Measurements from ENCODE around the gene SNX17.
"Not testable (repeated sequence)": the region's sequence is repeated elsewhere in the genome, so short reads cannot be mapped to it uniquely, and the experiment has no call there.

Gene SNX17

DNA sequence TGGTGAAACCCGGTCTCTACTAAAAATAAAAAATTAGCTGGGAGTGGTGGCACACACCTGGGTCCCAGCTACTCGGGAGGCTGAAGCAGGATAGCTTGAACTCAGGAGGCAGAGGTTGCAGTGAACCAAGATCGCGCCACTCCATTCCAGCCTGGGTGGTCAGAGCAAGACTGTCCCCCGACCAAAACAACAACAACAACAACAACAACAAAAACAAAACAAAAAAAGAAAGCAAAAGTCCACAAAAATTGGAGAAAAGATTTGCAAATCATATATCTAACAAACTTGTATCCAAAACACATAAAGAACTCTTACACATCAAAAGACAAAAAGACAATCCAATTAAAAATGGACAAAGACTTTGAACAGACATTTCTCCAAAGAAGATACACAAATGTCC, 28.5 kb downstream of the SNX17 start:
- DNase-seq (ENCODE audit: low spot score), result no peak

DNA sequence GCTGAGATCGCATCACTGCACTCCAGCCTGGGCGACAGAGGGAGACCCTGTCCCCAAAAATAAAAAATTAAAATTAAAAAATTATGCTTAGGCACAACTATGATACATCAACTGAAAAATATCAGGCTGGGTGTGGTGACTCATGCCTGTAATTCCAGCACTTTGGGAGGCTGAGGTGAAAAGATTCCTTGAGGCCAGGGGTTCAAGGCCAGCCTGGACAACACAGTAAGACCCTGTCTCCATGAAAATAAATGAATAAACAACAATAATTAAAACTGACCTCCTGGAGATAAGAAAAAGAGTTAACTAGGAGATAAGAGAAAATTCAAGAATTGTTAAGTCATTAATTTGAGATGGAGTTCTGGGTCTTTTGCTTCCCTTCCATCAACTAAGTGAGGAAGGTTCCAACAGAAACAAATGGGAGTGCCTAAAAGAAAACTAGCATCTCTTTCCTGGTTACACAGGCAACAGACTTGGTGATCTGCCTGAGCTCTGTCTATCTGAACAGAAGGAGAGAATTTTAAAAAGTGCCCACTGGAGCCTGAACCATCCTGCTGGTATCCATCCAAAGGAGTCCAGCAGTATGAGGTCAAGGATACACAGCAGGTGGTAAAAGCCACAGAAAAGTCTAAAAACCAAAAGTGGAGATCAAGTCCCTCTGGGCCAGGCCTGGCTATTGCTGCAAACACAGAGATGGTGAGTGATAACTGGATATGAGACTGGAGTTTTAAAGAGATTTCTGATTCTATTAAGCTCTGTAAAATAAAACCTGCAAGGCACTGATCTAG, 30.1 kb downstream of the SNX17 start:
- no peak for DNase-seq (ENCODE audit: low spot score)

DNA sequence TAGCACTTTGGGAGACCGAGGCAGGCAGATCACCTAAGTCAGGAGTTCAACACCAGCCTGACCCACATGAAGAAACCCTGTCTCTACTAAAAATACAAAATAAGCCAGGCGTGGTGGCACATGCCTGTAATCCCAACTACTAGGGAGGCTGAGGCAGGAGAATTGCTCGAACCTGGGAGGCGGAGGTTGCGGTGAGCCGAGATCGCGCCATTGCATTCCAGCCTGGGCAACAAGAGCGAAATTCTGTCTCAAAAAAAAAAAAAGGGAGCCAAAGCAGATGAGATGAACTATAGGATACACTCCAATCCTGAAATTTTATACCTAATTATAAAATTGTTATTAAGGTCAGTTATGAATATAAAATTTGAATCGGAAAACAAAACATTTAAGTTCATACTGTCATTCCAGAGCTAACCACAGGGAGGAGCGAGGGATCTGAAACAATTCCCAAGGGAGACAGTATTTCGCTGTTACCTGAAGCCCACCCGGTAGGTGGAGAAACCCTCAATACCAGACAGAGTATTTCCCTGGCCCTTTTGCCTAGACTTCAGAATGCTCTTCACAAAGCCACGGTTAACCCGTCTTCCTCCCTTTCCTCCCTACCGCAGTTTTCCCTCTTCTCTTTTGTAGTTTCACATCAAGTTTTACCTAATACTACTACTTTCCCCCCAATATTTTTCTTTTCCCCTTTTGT, 37.5 kb downstream of the SNX17 start:
- DNase-seq (ENCODE audit: low spot score), result peak; percentile 59

GRCh38 chr2:27408601-27409320, 38.3 kb downstream of the SNX17 start:
- DNase-seq (ENCODE audit: low spot score), result no peak

- DNase-seq (ENCODE audit: low spot score), result peak; percentile 70
Measured at GRCh38 chr2:27409321-27410073, 39.1 kb downstream of the SNX17 start, which contains the start of gene PPM1G. PPM1G (minus strand) TSS chr2:27409591; CDS start chr2:27409422, 169 bp downstream.

DNA sequence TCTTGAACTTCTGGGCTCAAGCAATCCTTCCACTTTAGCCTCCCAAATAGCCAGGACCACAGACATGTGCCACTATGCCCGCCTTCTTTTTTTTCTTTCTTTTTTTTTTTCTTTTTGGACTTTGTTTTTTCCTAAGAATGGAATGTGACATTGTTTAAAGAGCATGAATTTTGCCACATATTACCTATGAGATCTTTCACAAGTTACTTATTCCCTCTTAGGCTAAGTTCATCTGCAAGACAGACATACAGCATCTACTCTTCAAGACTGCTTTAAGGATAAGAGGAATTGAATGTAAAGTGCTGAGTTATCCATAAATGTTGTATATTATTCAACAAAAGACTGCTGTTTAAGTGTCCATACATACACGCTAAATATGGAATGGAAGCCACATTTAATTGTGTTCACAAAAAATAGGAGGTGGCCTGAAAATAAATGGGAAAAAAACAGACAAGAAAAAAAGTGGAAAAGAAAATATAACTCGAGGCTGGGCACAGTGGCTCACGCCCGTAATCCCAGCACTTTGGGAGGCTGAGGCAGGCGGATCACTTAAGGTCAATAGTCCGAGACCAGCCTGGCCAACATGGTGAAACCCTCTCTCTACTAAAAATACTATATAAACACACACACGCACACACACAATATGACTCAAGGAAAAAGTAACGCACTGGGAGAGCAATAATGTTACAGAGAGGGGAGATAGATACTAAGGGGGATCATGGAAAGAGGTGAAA, 42.2 kb downstream of the SNX17 start:
- DNase-seq (ENCODE audit: low spot score), result no peak

- DNase-seq (ENCODE audit: low spot score), result no peak
Measured at GRCh38 chr2:27416151-27416550, 45.7 kb downstream of the SNX17 start.

DNA sequence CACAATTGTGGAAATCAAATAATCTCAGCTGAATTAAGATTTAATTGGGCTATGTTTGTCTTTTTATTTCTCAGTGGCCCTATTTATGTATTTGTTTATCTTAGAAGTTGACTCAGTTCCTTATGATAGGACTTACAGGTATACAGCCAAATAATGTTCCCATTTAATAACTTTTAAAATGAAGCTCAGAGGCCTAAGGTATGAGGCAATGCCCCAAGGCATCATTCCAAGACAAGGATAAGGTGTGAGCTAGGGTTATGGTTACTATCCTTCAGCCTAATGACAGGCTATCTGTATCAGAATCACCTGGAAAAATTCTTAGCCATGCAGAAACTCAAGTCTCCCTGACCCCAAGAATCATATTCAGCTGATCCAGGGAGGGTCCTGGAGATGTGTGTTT, 50.6 kb downstream of the SNX17 start:
- no peak for DNase-seq (ENCODE audit: low spot score)

- DNase-seq (ENCODE audit: low spot score), result no peak
Measured at GRCh38 chr2:27421660-27422250, 51.3 kb downstream of the SNX17 start.

DNA sequence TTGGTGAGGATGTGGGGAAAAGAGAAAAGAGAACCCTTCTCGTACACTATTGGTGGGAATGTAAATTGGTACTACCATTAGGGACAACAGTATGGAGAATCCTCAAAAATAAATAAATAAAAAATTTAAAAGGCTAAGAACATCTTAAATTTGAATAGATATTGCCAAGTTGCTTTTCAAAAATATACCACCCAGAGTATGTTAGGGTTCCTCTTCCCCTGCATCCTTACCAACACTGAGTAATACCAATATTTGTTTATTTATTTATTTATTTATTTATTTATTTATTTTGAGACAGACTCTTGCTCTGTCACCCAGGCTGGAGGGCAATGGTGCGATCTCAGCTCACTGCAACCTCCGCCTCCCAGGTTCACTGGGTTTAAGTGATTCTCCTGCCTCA, 52.5 kb downstream of the SNX17 start:
- no peak for DNase-seq (ENCODE audit: low spot score)

GRCh38 chr2:27425039-27425438, 54.6 kb downstream of the SNX17 start:
- not testable (repeated sequence) for DNase-seq (ENCODE audit: low spot score)
